ENCODE measurements around the gene RAD51B. TPM values are rescaled to one million over a fixed set of nuclear protein-coding genes. Genes with fewer than 3 reads are reported as not detected.

Gene RAD51B
- total and polyA plus RNA-seq, 4 donors, result 2.5 to 95.0 (median 9.6) TPM

GRCh38 chr14:68448252-68448902 is 628.8 kb downstream of the RAD51B start:
- H3K27ac ChIP-seq (ENCODE audit: low read depth in 1 of 2, low read length in 1 of 2), result no peak overlapping the region
- H3K9ac ChIP-seq (ENCODE audit: insufficient read depth in 1 of 2, low read length in 2 of 2), result no peak overlapping the region

GRCh38 chr14:68449561-68450181 is 630.1 kb downstream of the RAD51B start:
- peaks cover 0 to 23% (median 1%) of the 10 kb centered on the region in 5 donors for H3K4me1 ChIP-seq (ENCODE audit: control insufficient read depth in 5 of 5, insufficient read depth in 5 of 5, low read length in 5 of 5)
- DNase-seq (peak in 2 of 3 donors; percentile 22 to 40), ATAC-seq (ENCODE audit: insufficient read depth, low FRiP score) (no peak)
- TF ChIP-seq, protein P1, sequence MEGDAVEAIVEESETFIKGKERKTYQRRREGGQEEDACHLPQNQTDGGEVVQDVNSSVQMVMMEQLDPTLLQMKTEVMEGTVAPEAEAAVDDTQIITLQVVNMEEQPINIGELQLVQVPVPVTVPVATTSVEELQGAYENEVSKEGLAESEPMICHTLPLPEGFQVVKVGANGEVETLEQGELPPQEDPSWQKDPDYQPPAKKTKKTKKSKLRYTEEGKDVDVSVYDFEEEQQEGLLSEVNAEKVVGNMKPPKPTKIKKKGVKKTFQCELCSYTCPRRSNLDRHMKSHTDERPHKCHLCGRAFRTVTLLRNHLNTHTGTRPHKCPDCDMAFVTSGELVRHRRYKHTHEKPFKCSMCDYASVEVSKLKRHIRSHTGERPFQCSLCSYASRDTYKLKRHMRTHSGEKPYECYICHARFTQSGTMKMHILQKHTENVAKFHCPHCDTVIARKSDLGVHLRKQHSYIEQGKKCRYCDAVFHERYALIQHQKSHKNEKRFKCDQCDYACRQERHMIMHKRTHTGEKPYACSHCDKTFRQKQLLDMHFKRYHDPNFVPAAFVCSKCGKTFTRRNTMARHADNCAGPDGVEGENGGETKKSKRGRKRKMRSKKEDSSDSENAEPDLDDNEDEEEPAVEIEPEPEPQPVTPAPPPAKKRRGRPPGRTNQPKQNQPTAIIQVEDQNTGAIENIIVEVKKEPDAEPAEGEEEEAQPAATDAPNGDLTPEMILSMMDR (IDR thresholded peaks at IDR 0.05; ENCODE audit: control extremely low read depth, extremely low read depth), result no peak
- H3K4me3 ChIP-seq, result no peak overlapping the region
- H3K36me3 ChIP-seq (ENCODE audit: control insufficient read depth in 4 of 4, insufficient read depth in 4 of 4, low read length in 4 of 4), result no peaks in the 10 kb centered on the region
- no peaks in the 10 kb centered on the region for H3K27me3 ChIP-seq (ENCODE audit: control insufficient read depth in 3 of 3, insufficient read depth in 3 of 3, low read length in 2 of 3)
- 79 to 84% methylated on average over 4 of the region's 4 CpGs for WGBS, 2 donors
- H3K9ac ChIP-seq (ENCODE audit: insufficient read depth in 1 of 2, low read length in 2 of 2), result no peak overlapping the region
- peaks cover 0 to 2% (median 0%) of the 10 kb centered on the region in 4 donors for H3K9me3 ChIP-seq (ENCODE audit: control insufficient read depth in 4 of 4, insufficient read depth in 3 of 4, low read length in 3 of 4)
- no peak overlapping the region for H3K27ac ChIP-seq (ENCODE audit: low read depth in 1 of 2, low read length in 1 of 2)

More at GRCh38 chr14:68448252-68448902, 628.8 kb downstream of the RAD51B start:
- TF ChIP-seq, protein P1 (IDR thresholded peaks at IDR 0.05; ENCODE audit: control extremely low read depth, extremely low read depth), result no peak
- Histone ChIP-seq H3K27me3 (ENCODE audit: control insufficient read depth in 3 of 3, insufficient read depth in 3 of 3, low read length in 2 of 3) (no peaks in the 10 kb centered on the region), H3K36me3 (ENCODE audit: control insufficient read depth in 4 of 4, insufficient read depth in 4 of 4, low read length in 4 of 4) (no peaks in the 10 kb centered on the region), H3K4me1 (ENCODE audit: control insufficient read depth in 5 of 5, insufficient read depth in 5 of 5, low read length in 5 of 5) (peaks cover 0 to 24% (median 4%) of the 10 kb centered on the region in 5 donors), H3K9me3 (ENCODE audit: control insufficient read depth in 4 of 4, insufficient read depth in 3 of 4, low read length in 3 of 4) (no peaks in the 10 kb centered on the region), H3K4me3 (no peak overlapping the region)
- 78 to 92% methylated on average over 3 of the region's 3 CpGs for WGBS, 2 donors
- DNase-seq, result peak; percentile 23 to 80 (median 68)
- no peak for ATAC-seq (ENCODE audit: insufficient read depth, low FRiP score)

GRCh38 chr14:68450391-68451120 is 631.0 kb downstream of the RAD51B start:
- H3K9ac ChIP-seq (ENCODE audit: insufficient read depth in 1 of 2, low read length in 2 of 2), result no peak overlapping the region
- H3K27me3 ChIP-seq (ENCODE audit: control insufficient read depth in 3 of 3, insufficient read depth in 3 of 3, low read length in 2 of 3), result no peaks in the 10 kb centered on the region
- DNase-seq (no peak), ATAC-seq (ENCODE audit: insufficient read depth, low FRiP score) (no peak)
- H3K9me3 ChIP-seq (ENCODE audit: control insufficient read depth in 4 of 4, insufficient read depth in 3 of 4, low read length in 3 of 4), result peaks cover 0 to 6% (median 0%) of the 10 kb centered on the region in 4 donors
- H3K27ac ChIP-seq (ENCODE audit: low read depth in 1 of 2, low read length in 1 of 2), result no peak overlapping the region
- no peaks in the 10 kb centered on the region for H3K36me3 ChIP-seq (ENCODE audit: control insufficient read depth in 4 of 4, insufficient read depth in 4 of 4, low read length in 4 of 4)
- peaks cover 0 to 21% (median 0%) of the 10 kb centered on the region in 5 donors for H3K4me1 ChIP-seq (ENCODE audit: control insufficient read depth in 5 of 5, insufficient read depth in 5 of 5, low read length in 5 of 5)
- 96 to 97% methylated on average over 11 of the region's 11 CpGs for WGBS, 2 donors
- TF ChIP-seq, protein P1 (IDR thresholded peaks at IDR 0.05; ENCODE audit: control extremely low read depth, extremely low read depth), result no peak
- H3K4me3 ChIP-seq, result no peak overlapping the region
